ENCODE measurements around the gene QRSL1. TPM values are rescaled to one million over a fixed set of nuclear protein-coding genes. Genes with fewer than 3 reads are reported as not detected.
"Not testable (repeated sequence)": the region's sequence is repeated elsewhere in the genome, so short reads cannot be mapped to it uniquely, and the experiment has no call there.

The QRSL1 gene, protein sequence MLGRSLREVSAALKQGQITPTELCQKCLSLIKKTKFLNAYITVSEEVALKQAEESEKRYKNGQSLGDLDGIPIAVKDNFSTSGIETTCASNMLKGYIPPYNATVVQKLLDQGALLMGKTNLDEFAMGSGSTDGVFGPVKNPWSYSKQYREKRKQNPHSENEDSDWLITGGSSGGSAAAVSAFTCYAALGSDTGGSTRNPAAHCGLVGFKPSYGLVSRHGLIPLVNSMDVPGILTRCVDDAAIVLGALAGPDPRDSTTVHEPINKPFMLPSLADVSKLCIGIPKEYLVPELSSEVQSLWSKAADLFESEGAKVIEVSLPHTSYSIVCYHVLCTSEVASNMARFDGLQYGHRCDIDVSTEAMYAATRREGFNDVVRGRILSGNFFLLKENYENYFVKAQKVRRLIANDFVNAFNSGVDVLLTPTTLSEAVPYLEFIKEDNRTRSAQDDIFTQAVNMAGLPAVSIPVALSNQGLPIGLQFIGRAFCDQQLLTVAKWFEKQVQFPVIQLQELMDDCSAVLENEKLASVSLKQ
- 11.8 TPM for total RNA-seq
- long read RNA-seq, full-length matches to known transcripts, result 12 of 13 reads
- long read RNA-seq, partial matches to known transcripts, result 1 of 13 reads
- long read RNA-seq, other reads (novel, unspliced or antisense), result 0 of 13 reads

DNA sequence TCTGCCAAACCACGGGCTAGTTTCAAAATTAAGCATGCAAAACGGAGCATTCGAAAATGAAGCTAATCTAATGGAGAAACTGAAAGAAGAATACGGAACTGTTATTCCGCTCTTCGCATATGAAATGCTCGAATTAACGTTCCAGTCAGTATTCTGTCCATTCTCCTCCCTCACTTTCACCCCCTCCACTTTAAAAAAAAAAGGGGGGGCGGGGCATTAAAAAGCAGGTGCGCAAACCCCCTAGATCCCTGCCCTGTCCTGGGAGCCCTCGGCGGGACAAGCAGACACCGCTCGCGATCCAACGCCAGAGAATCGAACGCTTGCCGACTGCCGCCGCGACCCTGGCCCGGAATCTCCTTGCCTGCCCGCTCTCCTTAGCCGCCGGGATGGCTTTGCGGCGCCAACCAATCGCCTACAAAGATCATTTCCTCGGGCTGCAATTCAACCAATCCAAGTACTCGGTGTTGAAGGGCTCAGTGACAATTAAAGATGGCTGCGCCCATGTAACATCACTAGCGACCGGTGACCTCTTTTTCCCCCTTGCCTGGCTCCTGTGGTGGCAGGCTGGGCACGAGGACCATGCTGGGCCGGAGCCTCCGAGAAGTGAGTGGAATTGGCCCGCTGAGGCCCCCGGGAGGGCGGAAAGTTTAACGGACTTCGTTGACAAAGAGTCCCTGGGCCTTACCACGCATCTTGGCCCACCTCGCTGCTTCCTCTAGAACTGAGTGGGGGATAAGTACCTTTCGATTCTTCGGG lies at the start of gene QRSL1, which contains the start of gene RTN4IP1:
TSS of gene QRSL1 (plus strand) at position 476 of the 756 bp plus-strand sequence. CDS start at position 580, 104 bp downstream.
TSS of gene RTN4IP1 (minus strand) at position 396 of the 756 bp plus-strand sequence. CDS start 477 bp downstream, outside the sequence.
- H3K27ac ChIP-seq, result peak within 1 kb of the TSS; percentile 84
- peaks cover 12% of the 10 kb centered on the region for H3K4me1 ChIP-seq
- DNase-seq (peak; percentile 88), ATAC-seq (peak; percentile 100)
- intact Hi-C loops (cut with DNase I), result no loop called here
- no peaks in the 10 kb centered on the region for H3K36me3 ChIP-seq
- TF ChIP-seq, protein P1, sequence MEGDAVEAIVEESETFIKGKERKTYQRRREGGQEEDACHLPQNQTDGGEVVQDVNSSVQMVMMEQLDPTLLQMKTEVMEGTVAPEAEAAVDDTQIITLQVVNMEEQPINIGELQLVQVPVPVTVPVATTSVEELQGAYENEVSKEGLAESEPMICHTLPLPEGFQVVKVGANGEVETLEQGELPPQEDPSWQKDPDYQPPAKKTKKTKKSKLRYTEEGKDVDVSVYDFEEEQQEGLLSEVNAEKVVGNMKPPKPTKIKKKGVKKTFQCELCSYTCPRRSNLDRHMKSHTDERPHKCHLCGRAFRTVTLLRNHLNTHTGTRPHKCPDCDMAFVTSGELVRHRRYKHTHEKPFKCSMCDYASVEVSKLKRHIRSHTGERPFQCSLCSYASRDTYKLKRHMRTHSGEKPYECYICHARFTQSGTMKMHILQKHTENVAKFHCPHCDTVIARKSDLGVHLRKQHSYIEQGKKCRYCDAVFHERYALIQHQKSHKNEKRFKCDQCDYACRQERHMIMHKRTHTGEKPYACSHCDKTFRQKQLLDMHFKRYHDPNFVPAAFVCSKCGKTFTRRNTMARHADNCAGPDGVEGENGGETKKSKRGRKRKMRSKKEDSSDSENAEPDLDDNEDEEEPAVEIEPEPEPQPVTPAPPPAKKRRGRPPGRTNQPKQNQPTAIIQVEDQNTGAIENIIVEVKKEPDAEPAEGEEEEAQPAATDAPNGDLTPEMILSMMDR (IDR thresholded peaks at IDR 0.05), result no peak
- no peaks in the 10 kb centered on the region for H3K9me3 ChIP-seq
- H3K27me3 ChIP-seq, result no peaks in the 10 kb centered on the region
- H3K4me3 ChIP-seq, result peak within 1 kb of the TSS; percentile 94

DNA sequence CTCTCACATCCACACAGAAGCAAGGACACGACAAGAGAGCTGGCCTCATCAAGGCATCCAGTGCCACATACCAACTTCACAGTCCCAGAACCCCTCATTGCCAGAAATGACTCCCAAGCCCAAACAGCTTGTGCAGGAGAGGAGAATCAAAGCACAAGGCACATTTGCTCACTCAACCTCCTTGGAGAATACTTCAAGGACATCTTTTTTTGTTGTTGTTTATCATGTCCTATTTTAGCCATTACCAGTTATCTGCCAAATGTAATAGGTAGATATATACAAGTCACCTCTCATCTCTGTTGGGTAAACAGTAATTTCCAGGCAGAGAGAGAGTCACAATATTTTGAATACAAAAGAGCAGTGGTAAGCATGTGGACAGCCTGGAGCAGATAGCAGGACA lies 47.9 kb upstream of the QRSL1 start:
- ATAC-seq (no peak), DNase-seq (no peak)
- Histone ChIP-seq H3K4me3 (no peak overlapping the region), H3K27ac (no peak overlapping the region), H3K27me3 (no peaks in the 10 kb centered on the region), H3K9me3 (no peaks in the 10 kb centered on the region), H3K4me1 (no peaks in the 10 kb centered on the region), H3K36me3 (peaks cover 18% of the 10 kb centered on the region)
- TF ChIP-seq, protein P1 (IDR thresholded peaks at IDR 0.05), result no peak
- intact Hi-C loops (cut with DNase I), result no loop called here

DNA sequence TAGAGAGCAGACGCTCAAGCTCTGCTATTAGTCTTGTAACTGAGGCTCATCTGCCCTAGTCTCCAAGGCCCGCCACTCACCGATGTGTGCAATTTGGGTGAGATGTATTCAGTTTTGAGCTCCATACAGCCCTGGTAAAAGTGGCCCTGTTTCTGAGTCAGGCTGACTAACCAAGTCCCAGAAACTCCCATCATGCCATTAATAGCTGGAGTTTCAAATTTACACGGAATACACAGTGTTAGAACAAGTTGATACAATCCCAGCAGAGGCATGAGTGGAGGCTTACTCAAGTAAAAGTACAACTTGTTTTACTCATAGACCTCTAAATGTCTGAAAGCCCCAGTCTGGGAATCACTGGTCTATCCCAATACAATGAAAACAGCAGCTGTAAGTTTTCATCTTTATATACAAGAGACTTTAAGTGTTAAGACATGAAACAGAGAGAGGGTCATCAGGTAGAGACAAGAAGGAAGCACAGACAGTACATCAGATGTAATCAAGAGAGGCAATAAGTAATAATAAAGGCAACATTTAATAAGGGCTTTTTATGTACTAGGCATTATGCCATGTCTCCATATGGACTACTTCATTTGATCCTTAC lies 42.5 kb upstream of the QRSL1 start:
- intact Hi-C loops (cut with DNase I), result no loop called here
- TF ChIP-seq, protein P1 (IDR thresholded peaks at IDR 0.05), result no peak
- Histone ChIP-seq H3K27me3 (no peaks in the 10 kb centered on the region), H3K36me3 (peaks cover 14% of the 10 kb centered on the region), H3K9me3 (no peaks in the 10 kb centered on the region), H3K27ac (no peak overlapping the region), H3K4me3 (no peak overlapping the region), H3K4me1 (no peaks in the 10 kb centered on the region)
- ATAC-seq (no peak), DNase-seq (no peak)

DNA sequence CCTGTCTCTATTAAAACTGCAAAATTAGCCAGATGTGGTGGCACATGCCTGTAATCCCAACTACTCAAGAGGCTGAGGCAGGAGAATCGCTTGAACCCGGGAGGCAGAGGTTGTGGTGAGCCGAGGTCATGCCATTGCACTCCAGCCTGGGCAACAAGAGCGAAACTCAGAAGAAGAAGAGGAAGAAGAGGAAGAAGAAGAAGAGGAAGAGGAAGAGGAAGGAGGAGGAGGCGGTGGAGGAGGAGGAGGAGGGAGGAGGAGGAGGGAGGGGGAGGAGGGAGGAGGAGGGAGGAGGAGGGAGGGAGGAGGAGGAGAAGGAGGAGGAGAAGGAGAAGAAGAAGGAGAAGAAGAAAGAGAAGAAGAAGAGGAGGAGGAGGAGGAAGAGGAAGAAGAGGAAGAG lies 40.4 kb upstream of the QRSL1 start:
- H3K27ac ChIP-seq; ATAC-seq; H3K27me3 ChIP-seq; H3K4me1 ChIP-seq; intact Hi-C loops (cut with DNase I); DNase-seq; H3K36me3 ChIP-seq; H3K4me3 ChIP-seq; H3K9me3 ChIP-seq: not testable (repeated sequence)

DNA sequence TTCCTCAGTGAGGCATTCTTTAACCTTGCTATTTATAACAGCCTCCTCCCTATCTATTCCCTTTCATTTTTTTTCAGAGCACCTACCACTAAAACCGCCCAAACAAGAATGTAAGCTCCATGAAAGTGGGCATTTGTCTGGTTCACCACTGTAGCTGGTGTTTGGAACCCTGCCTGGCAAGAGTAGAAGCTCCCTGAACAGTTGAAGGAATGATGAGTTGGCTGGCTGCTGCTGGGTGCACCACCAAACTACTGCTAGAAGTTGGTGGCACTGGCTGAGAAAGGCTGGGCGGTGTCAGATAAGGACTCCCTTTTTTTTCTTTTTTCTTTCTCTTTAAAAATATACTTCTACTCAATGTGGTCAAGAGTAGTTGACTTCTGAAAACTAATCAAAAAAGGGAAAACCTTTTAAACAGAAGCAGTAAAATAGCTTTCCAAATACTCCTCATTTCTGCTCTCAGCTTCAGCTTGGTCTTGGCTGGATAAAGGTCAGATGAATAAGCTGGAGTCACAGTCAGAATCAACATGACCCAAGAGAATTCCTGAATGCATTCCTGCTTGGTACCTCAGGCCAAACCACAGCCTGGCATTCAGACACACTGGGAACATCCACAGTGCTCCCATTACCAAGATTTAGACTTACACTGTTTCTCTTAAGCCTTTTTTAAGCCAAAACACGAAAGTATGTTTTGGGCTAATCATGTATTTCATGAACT lies 38.1 kb upstream of the QRSL1 start:
- no peak for ATAC-seq
- intact Hi-C loops (cut with DNase I), result no loop called here
- H3K4me1 ChIP-seq, result no peaks in the 10 kb centered on the region
- no peak for DNase-seq
- H3K36me3 ChIP-seq, result no peaks in the 10 kb centered on the region
- no peaks in the 10 kb centered on the region for H3K27me3 ChIP-seq
- no peak overlapping the region for H3K4me3 ChIP-seq
- TF ChIP-seq, protein P1 (IDR thresholded peaks at IDR 0.05), result no peak
- no peaks in the 10 kb centered on the region for H3K9me3 ChIP-seq
- H3K27ac ChIP-seq, result no peak overlapping the region

Measured in upper lobe of right lung (tissue), 1 donor.